ENCODE measurements around the gene GPR17.

GPR17 gene

DNA sequence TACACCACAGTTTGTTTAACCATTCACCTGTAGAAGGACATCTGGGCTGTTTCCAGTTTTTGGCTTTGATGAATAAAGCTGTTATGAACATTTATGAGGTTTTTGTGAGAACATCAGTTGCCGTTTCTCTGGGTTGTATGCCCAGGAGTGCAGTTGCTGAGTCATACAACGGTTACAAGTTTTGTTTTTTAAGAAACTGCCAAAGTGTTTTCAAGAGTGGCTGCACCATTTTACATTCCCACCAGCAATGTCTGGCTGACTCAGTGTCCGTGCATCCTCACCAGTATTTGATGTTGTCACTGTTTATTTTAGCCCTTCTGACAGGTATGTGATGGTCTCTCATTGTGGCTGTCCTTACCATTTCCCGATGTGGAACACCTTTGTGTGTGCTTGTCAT is 48.0 kb upstream of the GPR17 start:
- no peak overlapping the region for H3K4ac ChIP-seq (ENCODE audit: low read depth, low read length)
- no peaks in the 10 kb centered on the region for H3K9me3 ChIP-seq (ENCODE audit: insufficient read depth, low read depth, low read length)
- no peak overlapping the region for H3K9ac ChIP-seq (ENCODE audit: low read length)
- no peak overlapping the region for H2BK12ac ChIP-seq (ENCODE audit: low read length)
- H2BK120ac ChIP-seq (ENCODE audit: insufficient read depth, low read length, poor library complexity): no peak overlapping the region
- H3K4me3 ChIP-seq (ENCODE audit: low read depth, low read length): no peak overlapping the region
- WGBS (ENCODE audit: extremely low coverage, insufficient coverage, insufficient read length): no CpG with 5 or more reads among the region's 4 CpGs
- DNase-seq: peak; percentile 61 to 84
- H4K12ac ChIP-seq (ENCODE audit: low read depth, low read length): no peak overlapping the region
- H3K79me1 ChIP-seq (ENCODE audit: low read length): peaks cover 3% of the 10 kb centered on the region
- no peak overlapping the region for H2AK5ac ChIP-seq (ENCODE audit: low read length)
- no peak overlapping the region for H2AFZ ChIP-seq (ENCODE audit: insufficient read depth, low read length, poor library complexity)
- no peak overlapping the region for H3K4me2 ChIP-seq (ENCODE audit: low read length)
- H3K4me1 ChIP-seq (ENCODE audit: control insufficient read depth in 1 of 2, insufficient read depth in 2 of 2, low read length in 2 of 2): peaks cover 0 to 2% of the 10 kb centered on the region in 2 experiments
- no peak overlapping the region for H3K18ac ChIP-seq (ENCODE audit: low read length)
- no peaks in the 10 kb centered on the region for H3K27me3 ChIP-seq (ENCODE audit: insufficient read depth, low read length)
- H3K14ac ChIP-seq (ENCODE audit: low read length): no peak overlapping the region
- no peak overlapping the region for H4K91ac ChIP-seq (ENCODE audit: low read depth, low read length)
- no peaks in the 10 kb centered on the region for H3K36me3 ChIP-seq (ENCODE audit: control insufficient read depth in 1 of 2, insufficient read depth in 2 of 2, low read length in 2 of 2)
- H2BK5ac ChIP-seq (ENCODE audit: low read depth, low read length, poor library complexity): no peak overlapping the region
- H3K23ac ChIP-seq (ENCODE audit: low read length): no peak overlapping the region
- H3K79me2 ChIP-seq (ENCODE audit: control insufficient read depth, insufficient read depth, low read length, poor library complexity): no peaks in the 10 kb centered on the region
- no peak overlapping the region for H3K27ac ChIP-seq (ENCODE audit: low read depth, low read length)
- H4K8ac ChIP-seq (ENCODE audit: low read depth, low read length): no peak overlapping the region

DNA sequence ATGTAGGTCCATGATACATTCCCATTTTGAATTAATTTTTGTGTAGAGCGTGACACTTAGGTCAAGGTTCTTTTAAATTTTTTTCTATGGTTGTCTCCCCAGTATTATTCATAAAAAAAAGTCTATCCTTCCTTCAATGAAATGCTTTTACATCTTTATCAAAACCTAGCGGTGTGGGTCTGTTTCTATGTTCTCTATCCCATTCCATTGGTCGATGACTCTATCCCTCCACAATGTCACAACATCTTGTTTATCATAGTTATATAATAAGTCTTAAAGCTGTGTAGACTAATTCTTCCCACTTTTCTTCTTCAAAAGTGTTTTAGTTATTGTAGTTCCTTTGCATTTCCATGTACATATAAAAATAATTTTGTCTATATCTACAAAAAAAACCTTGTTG is 47.2 kb upstream of the GPR17 start:
- peaks cover 3% of the 10 kb centered on the region for H3K79me1 ChIP-seq (ENCODE audit: low read length)
- no peaks in the 10 kb centered on the region for H3K79me2 ChIP-seq (ENCODE audit: control insufficient read depth, insufficient read depth, low read length, poor library complexity)
- peak in 1 of 2 donors; percentile 47 for DNase-seq
- H3K9me3 ChIP-seq (ENCODE audit: insufficient read depth, low read depth, low read length): no peaks in the 10 kb centered on the region
- no peak overlapping the region for H3K4me3 ChIP-seq (ENCODE audit: low read depth, low read length)
- H3K4me1 ChIP-seq (ENCODE audit: control insufficient read depth in 1 of 2, insufficient read depth in 2 of 2, low read length in 2 of 2): peaks cover 0 to 2% of the 10 kb centered on the region in 2 experiments
- H3K18ac ChIP-seq (ENCODE audit: low read length): no peak overlapping the region
- no peak overlapping the region for H4K8ac ChIP-seq (ENCODE audit: low read depth, low read length)
- H2AK5ac ChIP-seq (ENCODE audit: low read length): no peak overlapping the region
- H4K12ac ChIP-seq (ENCODE audit: low read depth, low read length): no peak overlapping the region
- no peak overlapping the region for H3K23ac ChIP-seq (ENCODE audit: low read length)
- H2AFZ ChIP-seq (ENCODE audit: insufficient read depth, low read length, poor library complexity): no peak overlapping the region
- no CpG with 5 or more reads among the region's 3 CpGs for WGBS (ENCODE audit: extremely low coverage, insufficient coverage, insufficient read length)
- no peak overlapping the region for H3K14ac ChIP-seq (ENCODE audit: low read length)
- H3K27ac ChIP-seq (ENCODE audit: low read depth, low read length): no peak overlapping the region
- H3K4me2 ChIP-seq (ENCODE audit: low read length): no peak overlapping the region
- H4K91ac ChIP-seq (ENCODE audit: low read depth, low read length): no peak overlapping the region
- H3K27me3 ChIP-seq (ENCODE audit: insufficient read depth, low read length): no peaks in the 10 kb centered on the region
- H2BK12ac ChIP-seq (ENCODE audit: low read length): no peak overlapping the region
- H3K9ac ChIP-seq (ENCODE audit: low read length): no peak overlapping the region
- no peak overlapping the region for H2BK120ac ChIP-seq (ENCODE audit: insufficient read depth, low read length, poor library complexity)
- H2BK5ac ChIP-seq (ENCODE audit: low read depth, low read length, poor library complexity): no peak overlapping the region
- H3K36me3 ChIP-seq (ENCODE audit: control insufficient read depth in 1 of 2, insufficient read depth in 2 of 2, low read length in 2 of 2): no peaks in the 10 kb centered on the region
- no peak overlapping the region for H3K4ac ChIP-seq (ENCODE audit: low read depth, low read length)

DNA sequence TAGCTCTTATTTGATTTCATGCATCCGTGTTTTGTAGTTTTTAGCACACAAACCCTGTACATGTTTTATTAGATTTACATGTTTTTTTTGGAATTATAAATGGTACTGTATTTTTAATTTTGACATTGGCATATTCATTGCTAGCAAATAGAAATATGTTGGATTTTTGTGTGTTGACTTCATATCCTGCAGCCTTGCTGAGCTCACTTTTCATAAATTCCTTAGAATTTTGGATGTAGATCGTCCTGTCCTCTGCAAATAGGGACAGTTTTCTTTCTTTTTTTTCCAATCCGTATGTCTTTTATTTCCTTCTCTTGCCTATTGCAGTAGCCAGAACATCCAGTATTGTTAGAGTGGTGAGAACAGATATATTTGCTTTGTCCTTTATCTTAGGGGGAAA is 46.7 kb upstream of the GPR17 start:
- no peak overlapping the region for H3K23ac ChIP-seq (ENCODE audit: low read length)
- peaks cover 0 to 2% of the 10 kb centered on the region in 2 experiments for H3K4me1 ChIP-seq (ENCODE audit: control insufficient read depth in 1 of 2, insufficient read depth in 2 of 2, low read length in 2 of 2)
- no peak overlapping the region for H3K14ac ChIP-seq (ENCODE audit: low read length)
- H3K9ac ChIP-seq (ENCODE audit: low read length): no peak overlapping the region
- H3K79me2 ChIP-seq (ENCODE audit: control insufficient read depth, insufficient read depth, low read length, poor library complexity): no peaks in the 10 kb centered on the region
- no peaks in the 10 kb centered on the region for H3K27me3 ChIP-seq (ENCODE audit: insufficient read depth, low read length)
- no peak overlapping the region for H4K91ac ChIP-seq (ENCODE audit: low read depth, low read length)
- peaks cover 3% of the 10 kb centered on the region for H3K79me1 ChIP-seq (ENCODE audit: low read length)
- H3K9me3 ChIP-seq (ENCODE audit: insufficient read depth, low read depth, low read length): no peaks in the 10 kb centered on the region
- peak in 1 of 2 donors; percentile 29 for DNase-seq
- no peak overlapping the region for H3K18ac ChIP-seq (ENCODE audit: low read length)
- no peaks in the 10 kb centered on the region for H3K36me3 ChIP-seq (ENCODE audit: control insufficient read depth in 1 of 2, insufficient read depth in 2 of 2, low read length in 2 of 2)
- no peak overlapping the region for H3K4me2 ChIP-seq (ENCODE audit: low read length)
- no peak overlapping the region for H2AK5ac ChIP-seq (ENCODE audit: low read length)
- no peak overlapping the region for H2BK120ac ChIP-seq (ENCODE audit: insufficient read depth, low read length, poor library complexity)
- no peak overlapping the region for H4K8ac ChIP-seq (ENCODE audit: low read depth, low read length)
- H2AFZ ChIP-seq (ENCODE audit: insufficient read depth, low read length, poor library complexity): no peak overlapping the region
- H2BK12ac ChIP-seq (ENCODE audit: low read length): no peak overlapping the region
- no peak overlapping the region for H3K4ac ChIP-seq (ENCODE audit: low read depth, low read length)
- no peak overlapping the region for H3K27ac ChIP-seq (ENCODE audit: low read depth, low read length)
- H2BK5ac ChIP-seq (ENCODE audit: low read depth, low read length, poor library complexity): no peak overlapping the region
- H4K12ac ChIP-seq (ENCODE audit: low read depth, low read length): no peak overlapping the region
- no CpG with 5 or more reads among the region's 3 CpGs for WGBS (ENCODE audit: extremely low coverage, insufficient coverage, insufficient read length)
- no peak overlapping the region for H3K4me3 ChIP-seq (ENCODE audit: low read depth, low read length)

DNA sequence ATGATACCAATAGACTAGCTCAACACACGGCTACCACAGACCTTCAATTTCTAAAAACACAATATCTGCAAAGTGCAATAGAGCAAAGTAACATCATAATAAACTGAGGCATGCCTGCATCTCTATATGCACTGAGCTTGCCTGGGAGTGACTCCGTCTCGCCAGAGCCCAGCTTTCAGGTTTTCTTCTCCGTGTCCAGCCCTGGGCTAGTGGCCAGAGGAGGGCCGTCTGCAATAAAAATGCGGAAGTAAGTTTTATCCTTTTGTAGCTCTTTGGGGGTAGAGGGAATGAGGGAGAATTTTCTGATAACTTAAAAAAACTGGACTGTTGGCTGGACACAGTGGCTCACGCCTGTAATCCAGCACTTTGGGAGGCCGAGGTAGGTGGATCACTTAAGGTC is 41.0 kb upstream of the GPR17 start:
- no peak overlapping the region for H3K4me2 ChIP-seq (ENCODE audit: low read length)
- no peak overlapping the region for H2AFZ ChIP-seq (ENCODE audit: insufficient read depth, low read length, poor library complexity)
- H2AK5ac ChIP-seq (ENCODE audit: low read length): no peak overlapping the region
- no peak overlapping the region for H4K12ac ChIP-seq (ENCODE audit: low read depth, low read length)
- H3K4me1 ChIP-seq (ENCODE audit: control insufficient read depth in 1 of 2, insufficient read depth in 2 of 2, low read length in 2 of 2): no peaks in the 10 kb centered on the region
- H2BK5ac ChIP-seq (ENCODE audit: low read depth, low read length, poor library complexity): no peak overlapping the region
- no peak overlapping the region for H2BK12ac ChIP-seq (ENCODE audit: low read length)
- H3K27me3 ChIP-seq (ENCODE audit: insufficient read depth, low read length): no peaks in the 10 kb centered on the region
- no peaks in the 10 kb centered on the region for H3K79me2 ChIP-seq (ENCODE audit: control insufficient read depth, insufficient read depth, low read length, poor library complexity)
- H3K18ac ChIP-seq (ENCODE audit: low read length): no peak overlapping the region
- H3K9me3 ChIP-seq (ENCODE audit: insufficient read depth, low read depth, low read length): no peaks in the 10 kb centered on the region
- no peak overlapping the region for H3K4me3 ChIP-seq (ENCODE audit: low read depth, low read length)
- H3K79me1 ChIP-seq (ENCODE audit: low read length): no peaks in the 10 kb centered on the region
- no peak overlapping the region for H4K91ac ChIP-seq (ENCODE audit: low read depth, low read length)
- H3K36me3 ChIP-seq (ENCODE audit: control insufficient read depth in 1 of 2, insufficient read depth in 2 of 2, low read length in 2 of 2): no peaks in the 10 kb centered on the region
- no CpG with 5 or more reads among the region's 8 CpGs for WGBS (ENCODE audit: extremely low coverage, insufficient coverage, insufficient read length)
- H3K9ac ChIP-seq (ENCODE audit: low read length): no peak overlapping the region
- H2BK120ac ChIP-seq (ENCODE audit: insufficient read depth, low read length, poor library complexity): no peak overlapping the region
- no peak overlapping the region for H3K23ac ChIP-seq (ENCODE audit: low read length)
- no peak overlapping the region for H3K27ac ChIP-seq (ENCODE audit: low read depth, low read length)
- H3K4ac ChIP-seq (ENCODE audit: low read depth, low read length): no peak overlapping the region
- H3K14ac ChIP-seq (ENCODE audit: low read length): no peak overlapping the region
- no peak for DNase-seq
- H4K8ac ChIP-seq (ENCODE audit: low read depth, low read length): no peak overlapping the region

Data from trophoblast cell (in vitro differentiated cells and primary cell).